AG09309 (cell line): ENCODE results near the gene PPFIBP1.

ENCODE experiments used
- DNase-seq: peaks from one replicate; pipeline ENCODE4 v3.0.0-alpha.2; 2010; ENCODE audit warnings: low read depth
- H3K4me3 ChIP-seq: 2 replicates; pipeline ENCODE4 v1.5.1; 2011; ENCODE audit warnings: mild to moderate bottlenecking, low read depth, low read length, moderate library complexity; ENCODE audit not compliant: control insufficient read depth
- CTCF ChIP-seq: IDR thresholded peaks from 2 replicates; pipeline ENCODE4 v1.5.1; 2011; ENCODE audit warnings: mild to moderate bottlenecking, low read depth, low read length, inconsistent platforms; ENCODE audit not compliant: insufficient read depth, control insufficient read depth; ENCODE audit errors: missing control alignments

PPFIBP1 gene

GRCh38 chr12:27491226-27491625 is 32.8 kb upstream of the PPFIBP1 start:
- no peak for TF ChIP-seq CTCF
- DNase-seq: no peak
- H3K4me3 ChIP-seq: no peak overlapping the region

- TF ChIP-seq CTCF: no peak
- no peak overlapping the region for H3K4me3 ChIP-seq
- DNase-seq: no peak
These were observed 30.6 kb upstream of the PPFIBP1 start for GRCh38 chr12:27493260-27493940.

- TF ChIP-seq CTCF: no peak
- H3K4me3 ChIP-seq: no peak overlapping the region
- DNase-seq: no peak
These were observed 26.6 kb upstream of the PPFIBP1 start for GRCh38 chr12:27497446-27497845.

GRCh38 chr12:27498149-27498548 is 25.9 kb upstream of the PPFIBP1 start:
- DNase-seq: no peak
- H3K4me3 ChIP-seq: no peak overlapping the region
- TF ChIP-seq CTCF: no peak

- no peak for DNase-seq
- no peak for TF ChIP-seq CTCF
- H3K4me3 ChIP-seq: no peak overlapping the region
These were observed 25.2 kb upstream of the PPFIBP1 start for GRCh38 chr12:27498761-27499160.

GRCh38 chr12:27499377-27499776 is 24.6 kb upstream of the PPFIBP1 start:
- no peak overlapping the region for H3K4me3 ChIP-seq
- no peak for DNase-seq
- no peak for TF ChIP-seq CTCF

- no peak overlapping the region for H3K4me3 ChIP-seq
- no peak for TF ChIP-seq CTCF
- no peak for DNase-seq
These were observed 23.5 kb upstream of the PPFIBP1 start for GRCh38 chr12:27500546-27500945.
